Choroid plexus epithelial cell (primary cell): Measurements from ENCODE around the gene MARK2.

Source experiments
- DNase-seq: peaks from one replicate; pipeline ENCODE4 v3.0.0-alpha.2; 2010; ENCODE audit warnings: low read depth
- H3K4me3 ChIP-seq: 2 replicates; pipeline ENCODE4 v1.5.1; 2011; ENCODE audit warnings: low read depth, mild to moderate bottlenecking, control low read depth, low read length, moderate library complexity
- CTCF ChIP-seq: conservative IDR thresholded peaks from 2 replicates; pipeline ENCODE4 v1.5.1; 2011; ENCODE audit warnings: low read depth, mild to moderate bottlenecking, control low read depth, inconsistent platforms, low read length, moderate library complexity

Gene MARK2

DNA sequence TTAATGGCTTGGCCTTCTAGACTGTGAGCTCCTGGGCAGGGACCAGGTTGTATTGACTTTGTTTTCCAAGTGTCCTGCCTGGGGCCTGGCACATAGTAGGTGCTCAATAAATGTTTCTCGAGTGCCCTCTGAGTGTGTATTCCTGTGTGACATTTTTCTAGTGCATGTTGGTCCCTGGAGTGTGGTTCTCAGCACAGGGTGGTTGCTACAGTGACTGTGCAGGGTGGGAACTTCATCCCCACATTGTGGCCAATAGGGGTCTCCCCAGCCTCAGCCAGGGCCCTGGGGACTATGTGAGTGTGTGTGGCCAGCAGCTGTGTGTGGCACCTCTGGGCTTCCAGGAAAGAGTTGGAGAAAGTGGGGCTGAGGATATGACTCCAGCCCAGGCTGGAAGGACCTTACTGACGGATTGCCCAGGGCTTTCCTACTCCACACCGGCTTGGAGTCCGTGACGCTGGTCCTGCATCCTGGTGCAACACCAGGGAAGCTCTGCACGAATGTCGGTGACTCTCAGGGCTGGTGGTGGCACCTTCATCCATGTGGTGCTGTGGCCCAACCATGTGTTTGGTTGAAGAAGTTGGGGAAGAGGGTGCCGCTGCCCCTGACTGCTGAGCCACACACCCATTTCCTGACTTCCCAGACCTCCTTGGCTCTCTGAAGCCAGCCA, 9.0 kb upstream of the MARK2 start:
- TF ChIP-seq CTCF, result peak; percentile 57
- H3K4me3 ChIP-seq, result no peak overlapping the region
- DNase-seq, result peak; percentile 52

DNA sequence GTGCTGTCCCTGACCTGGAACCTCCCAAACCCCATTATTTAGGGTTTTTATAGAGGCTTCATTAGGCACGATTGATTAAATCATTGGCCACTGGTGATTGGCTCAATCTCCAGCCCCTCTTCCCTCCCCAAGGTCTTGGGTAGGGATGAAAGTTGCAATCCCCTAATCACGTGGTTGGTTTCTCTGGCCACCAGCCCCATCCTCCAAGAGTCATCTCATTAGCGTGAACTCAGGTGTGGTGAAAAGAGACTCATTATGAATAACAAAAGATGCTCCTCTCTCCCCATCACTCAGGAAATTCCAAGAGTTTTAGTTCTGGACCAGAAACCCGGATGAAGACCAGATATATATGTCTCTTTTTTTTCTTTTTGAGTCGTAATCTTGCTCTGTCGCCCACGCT, 7.6 kb upstream of the MARK2 start:
- no peak overlapping the region for H3K4me3 ChIP-seq
- no peak for TF ChIP-seq CTCF
- no peak for DNase-seq

DNA sequence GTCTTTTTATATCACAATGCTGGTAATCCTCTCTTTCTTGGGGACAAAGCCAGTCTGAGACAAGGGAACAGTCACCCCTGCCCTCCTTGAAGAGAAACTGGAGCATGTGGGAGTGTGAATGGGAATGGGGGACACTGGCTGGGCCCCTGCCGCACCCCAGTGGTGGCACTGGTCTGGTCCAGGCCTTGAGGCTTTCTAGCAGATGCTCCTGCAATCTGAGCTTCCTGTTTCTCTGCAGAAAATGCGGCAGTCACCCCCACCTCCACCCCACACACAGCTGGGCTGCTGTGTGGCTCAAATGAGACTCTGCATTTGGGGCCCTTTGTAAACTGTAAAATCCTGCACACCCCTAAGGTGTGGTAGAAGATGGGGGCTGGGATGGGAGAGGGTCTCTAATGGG, 6.6 kb upstream of the MARK2 start:
- DNase-seq, result no peak

DNA sequence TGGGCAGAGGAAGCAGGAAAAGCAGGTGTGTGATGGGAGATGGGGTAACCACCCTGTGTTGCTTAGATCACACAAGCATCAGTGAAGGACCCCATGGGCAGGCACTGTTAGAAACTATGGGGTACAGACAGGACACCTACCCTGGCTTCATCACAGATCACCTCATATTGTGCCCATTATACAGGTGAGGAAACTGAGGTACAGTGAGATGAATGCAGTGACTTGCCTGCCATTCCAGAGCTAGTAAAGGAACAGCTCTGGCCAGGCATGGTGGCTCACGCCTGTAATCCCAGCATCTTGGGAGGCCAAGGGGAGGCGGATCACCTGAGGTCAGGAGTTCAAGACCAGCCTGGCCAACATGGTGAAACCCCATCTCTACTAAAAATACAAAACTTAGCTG, 5.9 kb upstream of the MARK2 start:
- H3K4me3 ChIP-seq, result no peak overlapping the region
- TF ChIP-seq CTCF, result no peak
- DNase-seq, result no peak

More for the DNA sequence above, 6.6 kb upstream of the MARK2 start:
- no peak for TF ChIP-seq CTCF
- H3K4me3 ChIP-seq, result no peak overlapping the region

DNA sequence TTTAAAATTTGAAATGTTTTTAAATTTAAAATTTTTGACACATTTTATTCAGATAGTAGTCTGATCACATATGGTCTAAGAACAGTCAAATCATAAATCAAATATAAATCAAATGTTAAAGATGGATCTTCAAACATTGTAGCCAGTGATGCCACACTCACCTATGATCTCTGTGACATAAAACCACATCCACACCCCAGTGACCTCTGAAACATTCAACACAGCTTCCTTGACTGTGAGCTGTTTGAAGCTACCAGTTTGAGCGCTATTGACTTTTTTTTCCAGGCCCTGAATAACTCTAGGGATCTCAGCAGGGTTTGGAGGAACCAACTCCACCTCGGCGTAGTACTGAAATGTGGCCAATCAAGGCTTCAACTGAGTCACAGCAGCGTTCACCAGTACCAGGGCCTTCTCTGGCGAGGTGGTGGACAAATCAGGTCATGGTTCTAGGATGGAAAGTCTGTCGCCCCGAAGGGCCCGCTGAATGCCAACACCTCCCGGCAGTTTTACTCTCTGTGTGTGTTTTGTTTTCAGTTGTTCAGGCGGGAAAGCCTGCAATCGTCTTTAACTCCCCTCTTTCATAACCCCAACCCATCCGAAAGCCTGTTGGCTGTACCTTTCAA, 4.3 kb upstream of the MARK2 start:
- no peak overlapping the region for H3K4me3 ChIP-seq
- no peak for DNase-seq
- TF ChIP-seq CTCF, result no peak

DNA sequence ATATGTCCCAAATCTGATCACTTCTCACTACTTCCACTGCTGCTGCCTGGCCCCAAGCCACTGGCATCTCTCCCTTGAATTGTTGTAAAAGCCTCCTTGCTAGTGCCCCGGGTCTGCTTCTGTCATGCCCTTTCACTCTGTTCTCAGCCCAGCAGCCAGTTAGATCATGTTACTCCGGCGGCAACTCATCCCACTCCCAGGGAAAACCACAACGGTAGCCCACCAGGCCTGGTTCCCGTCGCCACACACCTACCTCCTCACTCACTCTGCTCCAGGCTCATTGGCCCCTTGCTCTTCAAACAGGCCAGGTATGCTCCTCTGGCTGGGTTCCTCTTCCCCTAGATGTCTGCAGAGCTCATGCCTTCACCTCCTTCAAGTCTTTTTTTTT, 3.8 kb upstream of the MARK2 start:
- no peak for DNase-seq
- no peak overlapping the region for H3K4me3 ChIP-seq
- no peak for TF ChIP-seq CTCF

GRCh38 chr11:63837027-63837688, 1.8 kb upstream of the MARK2 start:
- DNase-seq, result peak; percentile 83
- TF ChIP-seq CTCF, result peak; percentile 96
- H3K4me3 ChIP-seq, result no peak overlapping the region
